ENCODE results near the gene PDCD11.

DNA sequence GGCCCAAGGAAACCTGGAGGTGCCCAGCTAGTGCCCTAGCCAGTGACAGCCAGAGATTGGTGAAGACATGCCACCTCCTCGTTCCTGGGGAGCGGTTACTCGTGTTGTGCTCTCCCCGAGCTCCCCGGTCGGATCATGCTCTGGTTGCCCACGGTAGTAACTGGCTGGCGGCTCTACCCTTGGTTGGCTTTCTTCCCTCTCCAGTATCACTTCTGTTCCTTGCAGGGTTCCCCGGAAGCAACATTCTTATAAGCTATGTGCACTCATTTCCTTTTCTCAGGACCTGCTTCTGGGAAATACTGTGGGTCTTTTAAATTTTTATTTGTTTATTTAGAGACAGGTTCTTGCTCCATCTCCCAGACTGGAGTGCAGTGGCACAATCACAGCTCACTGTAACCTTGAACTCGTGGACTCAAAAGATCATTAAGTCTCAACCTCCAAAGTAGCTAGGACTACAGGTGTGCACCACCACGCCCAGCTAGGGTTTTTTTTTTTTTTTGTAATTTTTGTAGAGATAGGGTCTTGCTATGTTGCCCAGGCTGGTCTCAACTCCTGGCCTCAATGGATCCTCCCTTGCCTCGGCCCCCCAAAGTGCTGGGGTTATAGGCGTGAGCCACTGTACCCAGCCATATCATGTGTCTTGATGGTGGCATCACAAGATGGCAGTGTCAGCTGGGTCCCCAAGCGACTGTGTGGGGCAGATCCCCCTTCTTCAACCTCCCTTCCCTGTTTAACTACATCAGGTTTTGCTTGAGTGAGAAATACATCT is 69.2 kb downstream of the PDCD11 start:
- TF ChIP-seq CTCF (IDR thresholded peaks at IDR 0.05; ENCODE audit: insufficient read depth, low read length) (no peak), GABPA (IDR thresholded peaks at IDR 0.05; ENCODE audit: low read depth) (no peak)

Data from HL-60 (cell line).